Superior temporal gyrus (tissue), 1 donor: ENCODE data around the gene ZFAND6.
A peak's percentile ranks its signal among the peaks of the same experiment; 100 is the strongest.
"Not testable (repeated sequence)": the region's sequence is repeated elsewhere in the genome, so short reads cannot be mapped to it uniquely, and the experiment has no call there.

Source experiments
- DNase-seq: peaks from one replicate; pipeline ENCODE4 v3.0.0-alpha.2; 2016; ENCODE audit errors: extremely low spot score

Gene ZFAND6

GRCh38 chr15:80151148-80151547 lies 91.7 kb downstream of the ZFAND6 start:
- DNase-seq, result no peak

- DNase-seq, result no peak
Observed at GRCh38 chr15:80151576-80151975, 92.1 kb downstream of the ZFAND6 start.

DNA sequence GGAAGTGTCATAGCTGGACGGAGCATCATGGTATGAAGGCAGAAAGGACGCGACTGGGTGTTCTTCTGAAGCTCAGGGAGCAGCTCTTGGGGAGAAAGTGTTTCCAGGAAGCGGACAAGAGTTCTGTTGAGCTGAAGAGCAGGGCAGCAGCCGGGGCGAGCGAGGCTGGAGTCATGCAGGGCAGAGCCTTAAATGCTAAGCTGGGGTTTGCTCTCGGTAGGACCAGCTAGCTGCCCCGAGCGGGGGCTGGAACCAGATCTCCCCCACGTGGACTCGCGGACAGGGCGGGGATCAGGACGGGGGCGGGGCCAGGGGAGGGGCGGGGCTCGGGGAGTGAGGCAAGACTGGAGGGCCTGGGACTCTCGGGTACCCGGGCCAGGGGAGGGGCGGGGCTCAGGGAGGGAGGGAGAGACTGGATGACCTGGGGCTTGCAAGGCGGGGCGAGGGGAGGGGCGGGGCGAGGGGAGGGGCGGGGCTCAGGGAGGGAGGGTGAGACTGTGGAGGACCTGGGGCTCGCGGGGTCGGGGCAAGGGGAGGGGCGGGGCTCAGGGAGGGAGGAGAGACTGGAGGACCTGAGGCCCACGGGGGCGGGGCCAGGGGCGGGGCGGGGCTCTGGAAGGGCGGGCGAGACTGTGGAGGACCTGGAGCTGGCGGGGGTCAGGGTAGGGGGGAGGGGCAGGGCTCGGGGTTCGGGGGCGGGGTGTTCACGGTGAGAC lies 92.9 kb downstream of the ZFAND6 start:
- no peak for DNase-seq

DNA sequence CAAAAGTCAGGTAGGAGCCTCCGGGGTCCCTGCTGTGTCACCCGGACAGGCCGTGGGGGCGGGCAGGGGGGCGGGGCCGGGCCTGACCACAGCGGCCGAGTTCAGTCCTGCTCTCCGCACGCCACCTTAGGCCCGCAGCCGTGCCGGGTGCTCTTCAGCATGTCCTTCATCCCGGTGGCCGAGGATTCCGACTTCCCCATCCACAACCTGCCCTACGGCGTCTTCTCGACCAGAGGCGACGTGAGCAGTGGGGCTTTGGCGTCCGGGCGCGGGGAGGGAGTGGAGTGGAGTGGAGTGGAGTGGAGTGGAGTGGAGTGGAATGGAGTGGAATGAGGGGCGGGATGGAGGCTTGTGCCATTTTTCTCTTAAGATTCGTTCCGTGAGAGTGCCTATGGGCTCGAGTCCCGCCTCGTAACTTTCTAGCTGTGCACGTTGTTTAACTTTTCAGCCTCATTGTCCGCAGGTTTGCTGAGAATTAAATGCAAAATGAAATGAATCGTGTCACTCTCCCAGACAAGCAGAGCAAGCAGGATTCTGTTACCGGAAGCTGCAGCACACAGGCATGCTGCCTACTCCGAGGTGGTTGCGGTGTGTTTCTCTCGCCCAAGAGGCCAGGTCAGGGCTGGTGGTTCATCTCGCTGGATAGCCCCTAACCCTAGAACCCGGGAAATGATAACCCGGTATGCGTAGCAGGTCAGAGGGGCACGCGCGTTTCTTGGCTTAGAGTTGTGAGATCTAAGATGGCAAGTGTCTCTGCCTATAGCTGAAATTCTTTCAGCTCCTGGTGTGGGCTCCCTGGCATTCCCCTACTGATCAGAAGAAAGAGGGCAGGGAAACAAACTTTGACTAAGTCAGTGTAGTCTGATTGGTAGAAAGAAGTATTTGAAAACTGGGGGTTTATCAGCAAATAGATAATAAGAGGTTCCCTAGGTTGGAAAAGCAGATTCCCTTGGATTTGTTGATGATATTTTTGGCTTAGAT lies 93.7 kb downstream of the ZFAND6 start, which contains the start of gene FAH:
FAH (plus strand) TSS at position 104 of the 981 bp plus-strand sequence; CDS start at position 160, 56 bp downstream.
- peak; percentile 20 for DNase-seq

DNA sequence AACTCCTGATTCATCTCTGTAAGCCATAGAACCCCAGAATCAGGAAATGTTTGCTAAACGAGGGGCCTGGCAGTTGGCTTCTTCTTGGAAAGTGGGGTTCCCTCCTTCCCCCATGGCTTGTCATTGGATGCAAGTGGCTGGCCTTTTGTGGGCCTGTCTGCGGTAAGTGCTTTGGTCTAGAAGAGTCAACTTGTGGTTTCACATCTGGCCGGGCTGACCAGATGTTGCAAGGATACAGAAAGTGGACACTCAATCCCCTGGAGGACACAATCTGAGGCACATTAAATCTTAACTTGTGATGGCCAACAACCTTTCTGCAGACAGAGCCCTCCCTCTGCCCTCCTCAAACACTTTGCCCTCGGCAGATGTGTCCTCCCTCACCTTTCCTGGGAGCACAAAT lies 94.4 kb downstream of the ZFAND6 start:
- no peak for DNase-seq

GRCh38 chr15:80154336-80154735 lies 94.9 kb downstream of the ZFAND6 start:
- no peak for DNase-seq

DNA sequence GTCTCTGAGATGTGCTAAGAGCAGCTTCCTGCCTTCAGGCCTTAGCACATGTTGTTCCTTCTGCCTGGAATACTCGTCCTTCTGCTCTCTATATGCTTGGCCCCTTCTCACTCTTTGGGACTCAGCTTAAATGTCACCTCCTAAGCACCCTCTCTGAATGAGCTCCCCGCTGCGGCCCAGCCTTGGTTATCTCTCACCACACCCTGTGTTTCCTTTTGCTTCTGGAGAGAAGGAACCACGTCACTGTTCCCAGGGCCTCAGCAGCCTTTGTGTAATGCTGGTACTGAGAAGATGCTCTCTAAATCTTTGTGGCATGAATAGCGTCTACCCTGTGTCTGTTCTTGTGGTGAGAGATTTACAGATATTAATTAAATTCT lies 95.5 kb downstream of the ZFAND6 start:
- no peak for DNase-seq

GRCh38 chr15:80155378-80156175 lies 96.1 kb downstream of the ZFAND6 start:
- not testable (repeated sequence) for DNase-seq

DNA sequence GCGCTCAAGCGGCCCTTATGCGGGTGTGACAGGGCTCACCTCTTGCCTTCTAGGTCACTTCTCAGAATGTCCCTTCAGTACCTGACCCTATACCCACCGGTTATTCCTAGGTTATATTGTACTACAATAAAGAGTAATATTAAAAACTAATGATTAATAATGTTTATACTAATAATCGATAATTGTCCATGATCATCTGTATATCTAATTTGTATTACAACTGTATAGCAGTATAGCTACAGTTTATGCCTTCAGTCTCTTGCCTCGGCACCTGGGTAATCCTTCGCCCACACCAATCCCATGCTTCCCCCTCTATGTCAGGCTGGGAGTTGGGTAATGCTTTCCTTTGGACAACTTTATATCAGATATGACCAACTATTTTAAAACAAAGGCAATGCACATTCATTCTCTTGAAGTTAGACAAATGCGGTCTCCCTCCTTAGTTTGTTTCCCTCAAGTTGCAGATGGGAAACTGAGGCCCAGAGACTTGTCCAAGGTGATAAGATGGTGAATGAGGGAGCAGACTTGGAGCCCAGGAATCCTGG lies 96.8 kb downstream of the ZFAND6 start:
- DNase-seq, result no peak

GRCh38 chr15:80157215-80157614 lies 97.7 kb downstream of the ZFAND6 start:
- no peak for DNase-seq

- no peak for DNase-seq
Observed at GRCh38 chr15:80159301-80159700, 99.8 kb downstream of the ZFAND6 start.

DNA sequence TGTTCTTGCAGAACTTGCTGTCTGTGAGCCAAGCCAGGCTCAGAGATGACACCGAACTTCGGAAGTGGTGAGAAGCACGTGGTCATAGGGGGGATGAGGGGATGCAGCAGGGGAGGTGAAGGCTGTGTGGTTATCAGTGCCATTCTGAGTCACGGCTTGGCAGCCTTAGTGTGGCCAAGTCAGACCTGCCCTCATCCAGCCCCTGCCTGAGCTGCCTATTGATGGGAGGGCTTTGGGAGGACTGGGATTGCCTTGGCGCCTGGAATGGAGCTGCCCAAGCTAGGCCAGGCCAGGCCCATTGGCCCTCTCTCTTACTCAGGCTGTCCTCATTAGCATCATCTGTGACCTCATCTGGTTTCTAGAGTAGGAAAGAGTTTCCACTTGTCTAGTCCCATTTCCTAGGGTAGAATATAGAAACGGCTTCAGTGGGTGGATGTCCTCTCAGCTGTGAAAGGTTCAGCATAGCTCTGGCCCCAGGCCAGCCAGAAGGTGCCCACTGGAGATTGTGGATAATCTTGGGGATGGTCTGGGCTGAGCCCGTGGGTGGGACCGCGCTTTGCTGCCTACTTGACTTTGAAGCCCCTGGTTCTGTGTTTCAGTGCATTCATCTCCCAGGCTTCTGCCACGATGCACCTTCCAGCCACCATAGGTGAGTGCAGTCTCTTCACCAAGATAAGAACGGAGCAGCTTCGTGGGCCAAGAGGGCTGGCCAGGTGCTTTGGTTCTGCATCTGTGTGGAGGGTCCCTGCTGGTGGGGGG lies 100.5 kb downstream of the ZFAND6 start:
- no peak for DNase-seq

DNA sequence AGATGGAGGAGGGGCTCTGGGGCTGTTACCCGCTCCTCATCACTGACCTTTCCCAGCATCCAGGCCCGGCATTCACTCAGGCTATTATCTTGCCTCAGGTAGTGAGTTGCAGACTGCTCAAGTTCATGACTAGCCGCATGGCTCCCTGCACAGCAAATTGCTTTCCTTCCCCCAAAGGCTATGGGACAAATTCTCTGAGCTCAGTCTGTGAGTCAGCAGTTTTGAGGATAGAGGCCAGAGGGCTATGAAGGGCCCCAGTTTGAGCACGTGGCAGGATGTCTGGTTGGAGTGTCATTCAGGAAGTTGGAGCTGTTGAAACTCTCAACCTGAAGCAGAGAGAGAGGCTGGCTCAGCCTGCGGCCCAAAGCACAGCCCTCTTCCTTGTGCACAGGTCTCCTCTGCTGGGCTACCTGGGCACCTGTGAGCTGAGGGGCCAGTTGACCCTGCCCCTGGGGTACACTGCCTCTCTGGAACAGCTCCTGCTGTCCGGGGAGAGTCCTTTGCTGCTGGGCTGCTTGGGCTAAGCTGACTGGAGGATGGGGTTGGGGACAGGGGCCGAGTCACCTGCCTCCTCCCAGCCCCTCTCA lies 101.2 kb downstream of the ZFAND6 start:
- DNase-seq, result peak; percentile 35

GRCh38 chr15:80161468-80162016 lies 102.1 kb downstream of the ZFAND6 start:
- DNase-seq, result no peak

DNA sequence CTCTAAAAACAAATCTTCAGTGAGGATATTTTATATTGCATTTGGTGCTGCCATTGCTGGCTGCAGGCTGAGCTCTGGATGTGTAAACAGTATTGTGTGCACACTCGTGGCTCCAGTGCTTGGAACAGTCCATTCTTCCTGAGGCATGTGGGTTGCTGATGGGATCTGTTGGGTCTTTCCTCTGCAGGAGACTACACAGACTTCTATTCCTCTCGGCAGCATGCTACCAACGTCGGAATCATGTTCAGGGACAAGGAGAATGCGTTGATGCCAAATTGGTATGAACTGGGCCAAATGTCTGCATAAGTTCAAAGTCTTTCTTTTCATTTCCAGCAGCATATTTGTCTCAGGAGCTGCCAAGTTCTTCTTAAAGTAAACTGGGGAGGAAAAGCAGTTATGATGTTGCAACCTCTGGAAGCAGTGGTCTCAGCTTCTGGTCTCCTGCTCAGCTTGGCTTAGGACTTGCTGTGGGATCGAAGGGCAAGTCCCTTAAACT lies 102.6 kb downstream of the ZFAND6 start:
- no peak for DNase-seq

DNA sequence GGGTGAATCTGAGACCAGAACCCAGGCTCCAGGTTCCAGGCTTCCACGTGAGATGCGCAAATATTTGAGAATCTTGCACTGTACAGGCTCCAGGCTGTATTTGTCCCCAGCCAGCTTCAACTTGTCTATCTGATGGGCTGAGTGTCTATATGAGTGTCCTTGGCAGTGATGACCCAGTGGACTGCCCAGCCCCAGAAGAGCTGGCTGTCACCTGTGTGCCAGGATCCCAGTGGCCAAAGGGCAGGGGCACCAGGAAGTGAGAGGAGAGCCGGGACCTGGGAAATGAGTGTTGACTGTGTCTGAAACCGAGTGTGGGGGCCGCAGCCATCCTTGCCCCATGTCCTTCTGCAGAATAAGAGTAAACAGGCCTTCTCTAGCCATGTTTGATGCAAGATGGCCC lies 103.7 kb downstream of the ZFAND6 start:
- DNase-seq, result no peak

- no peak for DNase-seq
Observed at GRCh38 chr15:80163897-80164296, 104.4 kb downstream of the ZFAND6 start.

DNA sequence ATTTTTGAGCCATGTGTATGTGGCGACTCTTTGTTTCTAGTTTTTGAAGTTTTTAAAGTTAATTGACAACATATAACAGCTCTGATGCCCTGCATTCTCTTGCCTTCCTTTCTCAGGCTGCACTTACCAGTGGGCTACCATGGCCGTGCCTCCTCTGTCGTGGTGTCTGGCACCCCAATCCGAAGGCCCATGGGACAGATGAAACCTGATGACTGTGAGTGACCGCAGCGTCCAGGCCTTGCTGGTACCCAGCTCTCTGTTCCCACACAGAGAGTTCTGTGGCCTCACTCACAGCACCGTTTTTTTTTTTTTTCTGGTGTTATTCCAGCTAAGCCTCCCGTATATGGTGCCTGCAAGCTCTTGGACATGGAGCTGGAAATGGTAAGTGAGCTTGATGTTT lies 108.5 kb downstream of the ZFAND6 start:
- DNase-seq, result no peak

DNA sequence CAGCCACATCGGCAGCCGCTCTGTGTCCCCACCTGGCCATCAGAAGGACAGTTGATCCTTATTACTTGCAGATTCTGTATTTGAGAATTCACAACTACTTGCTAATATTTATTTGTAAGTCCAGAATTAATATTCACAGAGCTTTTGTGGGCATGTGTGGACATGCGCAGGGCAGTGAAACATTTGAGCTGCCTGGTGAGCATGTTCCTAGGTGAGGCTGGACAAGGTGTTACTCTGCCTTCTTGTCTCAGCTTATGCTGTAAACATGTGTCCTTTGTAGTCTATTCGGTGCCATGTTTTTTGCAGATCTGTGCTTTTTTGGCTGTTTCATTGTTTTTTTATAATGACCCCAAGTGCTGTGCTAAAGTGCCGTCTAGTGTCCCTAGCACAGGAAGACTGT lies 108.9 kb downstream of the ZFAND6 start:
- no peak for DNase-seq

GRCh38 chr15:80169768-80170357 lies 110.4 kb downstream of the ZFAND6 start:
- no peak for DNase-seq
